ENCODE measurements around the gene RGL4.
"Not testable (repeated sequence)": the region's sequence is repeated elsewhere in the genome, so short reads cannot be mapped to it uniquely, and the experiment has no call there.

Gene RGL4

DNA sequence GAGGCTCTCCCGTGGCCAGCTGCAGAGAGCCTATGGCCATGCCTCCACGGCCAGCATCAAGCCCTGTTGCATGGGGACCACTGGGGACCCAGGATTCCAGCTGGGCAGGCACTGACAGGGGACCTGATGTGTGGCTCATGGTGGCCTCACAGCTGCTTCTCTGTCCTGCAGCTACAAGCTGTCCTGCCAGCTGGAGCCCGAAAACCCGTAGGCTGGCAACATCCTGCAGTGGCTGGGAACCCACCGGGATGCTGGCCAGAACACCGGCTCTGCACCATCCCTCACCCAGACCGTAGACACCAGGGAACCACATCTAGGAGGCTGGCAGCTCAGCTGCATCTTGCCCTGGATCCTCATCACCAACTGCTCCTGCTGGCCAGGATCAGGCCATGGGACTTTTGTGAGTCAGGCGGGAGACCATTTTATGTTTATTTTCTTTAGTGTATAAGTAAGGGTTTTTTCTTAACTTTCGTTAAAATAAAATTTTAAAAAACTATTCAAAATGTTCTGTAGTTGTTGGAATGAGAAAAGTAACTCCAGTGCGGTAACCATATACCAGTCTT, 7.9 kb downstream of the RGL4 start:
- no peak for DNase-seq

DNA sequence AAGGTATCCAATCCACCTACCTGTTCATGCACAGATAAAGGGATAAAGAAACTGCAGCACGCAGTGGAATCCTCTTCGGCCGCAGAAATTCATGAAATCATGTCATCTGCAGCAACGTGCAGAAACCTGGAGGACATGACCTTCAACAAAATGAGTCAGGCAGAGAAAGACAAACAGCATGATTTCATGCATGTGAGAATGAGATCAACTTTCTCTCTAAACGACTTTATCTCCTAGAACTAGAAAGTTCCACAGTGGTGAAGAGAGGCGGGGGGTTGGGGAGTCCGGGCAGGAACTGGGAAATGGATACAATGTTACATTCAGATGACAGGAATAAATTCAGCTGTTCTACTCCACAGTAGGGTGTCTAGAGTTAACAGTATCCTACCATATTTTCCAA, 9.9 kb downstream of the RGL4 start:
- DNase-seq = no peak

DNA sequence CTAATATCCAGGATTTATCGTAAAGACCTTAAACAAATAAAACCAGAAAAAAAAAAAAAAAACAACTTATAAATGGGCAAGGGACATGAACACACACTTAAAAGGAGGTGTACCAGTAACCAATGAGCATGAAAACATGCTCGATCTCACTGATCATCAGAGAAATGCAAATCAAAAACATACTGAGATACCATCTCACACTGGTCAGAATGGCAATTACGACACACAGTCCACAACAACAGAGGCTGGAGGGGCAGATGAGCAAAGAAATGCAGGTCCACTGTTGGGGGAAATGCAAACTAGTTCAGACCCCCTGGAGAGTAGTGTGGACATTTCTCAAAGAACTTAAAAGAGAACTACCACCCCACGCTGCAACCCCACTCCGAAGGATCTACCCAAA, 13.2 kb downstream of the RGL4 start:
- no peak for DNase-seq

DNA sequence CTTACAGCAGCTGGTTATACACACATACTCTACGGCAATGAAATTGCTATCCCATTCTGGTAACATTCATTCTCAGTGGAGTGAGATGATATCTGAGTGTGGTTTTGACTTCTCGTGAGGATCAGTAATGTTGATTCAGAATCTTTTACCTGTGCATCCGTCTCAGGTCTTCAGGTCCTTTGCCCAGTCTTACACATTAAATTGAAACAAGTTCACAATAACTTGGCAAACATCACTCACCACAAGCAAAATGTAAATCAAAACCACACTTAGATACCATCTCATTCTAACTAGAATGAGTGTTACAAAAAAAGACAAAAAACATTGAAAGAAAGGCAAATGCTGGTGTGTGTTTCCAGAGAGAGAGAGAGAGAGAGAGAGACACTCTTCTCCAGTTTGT, 14.0 kb downstream of the RGL4 start:
- DNase-seq = no peak

DNA sequence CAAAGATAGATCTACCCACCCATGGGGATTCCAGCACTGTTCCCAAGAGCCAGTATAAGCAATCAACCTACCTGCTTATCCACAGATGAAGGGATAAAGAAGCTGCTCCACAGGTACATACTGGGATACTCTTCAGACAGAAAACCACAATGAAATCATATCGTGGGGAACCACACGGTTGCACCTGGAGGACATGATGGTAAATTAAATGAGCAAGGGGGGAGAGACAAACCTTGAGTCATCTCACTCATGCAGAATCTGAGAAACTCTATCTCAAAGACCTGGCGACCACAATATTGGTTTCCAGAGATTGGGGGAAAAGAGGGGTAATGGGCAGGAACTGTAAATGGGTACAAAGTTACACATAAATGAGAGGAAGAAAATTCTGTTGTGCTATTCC, 14.5 kb downstream of the RGL4 start:
- no peak for DNase-seq

DNA sequence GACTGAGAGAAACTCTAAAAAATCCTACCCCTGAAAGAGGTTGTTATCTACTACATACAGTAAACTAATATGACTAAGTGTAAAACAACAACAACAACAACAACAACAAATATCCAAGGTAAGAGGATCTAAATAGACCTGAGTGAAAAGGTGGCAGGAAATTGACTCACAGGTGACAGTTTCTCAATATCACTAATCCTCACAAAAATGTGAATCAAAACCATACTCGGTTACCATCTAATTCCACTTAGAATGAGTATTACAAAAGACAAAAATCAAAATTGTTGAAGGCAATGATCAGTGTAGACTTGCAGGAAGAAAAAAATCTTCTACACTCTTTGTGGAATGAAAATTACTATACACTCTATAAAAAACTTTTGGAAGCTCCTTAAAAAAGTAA, 17.5 kb downstream of the RGL4 start:
- no peak for DNase-seq

DNA sequence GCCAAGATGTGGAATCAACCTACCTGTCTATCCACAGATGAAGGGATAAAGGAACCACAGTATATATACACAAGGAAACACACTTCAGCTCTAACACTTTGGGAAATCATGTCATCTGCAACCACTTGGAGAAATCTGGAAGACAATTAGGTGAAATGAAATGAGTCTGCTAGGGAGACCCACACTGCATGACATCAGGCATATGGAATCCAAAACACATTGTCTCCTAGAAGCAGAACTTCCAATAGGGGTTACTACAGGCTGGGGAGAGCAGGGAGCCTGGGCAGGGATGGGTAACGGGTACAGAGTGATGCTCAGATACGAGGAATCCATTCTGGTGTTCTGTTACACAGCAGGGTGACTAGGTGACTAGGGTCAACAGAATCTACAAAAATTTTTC, 18.3 kb downstream of the RGL4 start:
- DNase-seq = no peak

DNA sequence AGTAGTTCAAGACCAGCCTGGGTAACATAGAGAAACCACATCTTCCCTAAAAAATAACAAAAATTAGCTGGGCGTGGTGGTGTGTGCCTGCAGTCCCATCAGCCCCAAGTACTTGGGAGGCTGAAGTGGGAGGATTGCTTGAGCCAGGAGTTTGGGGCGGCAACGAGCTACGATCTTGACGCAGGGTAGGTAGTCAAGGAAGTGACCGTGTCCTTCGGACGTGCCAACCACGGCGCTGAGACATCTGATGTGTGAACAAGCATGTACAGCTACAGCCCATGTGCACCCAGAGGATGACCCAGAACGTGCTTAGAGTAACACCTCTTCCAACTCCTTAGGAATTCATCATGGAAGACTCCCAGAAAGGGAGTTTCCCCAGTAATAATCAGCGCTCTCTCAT, 21.4 kb downstream of the RGL4 start:
- no peak for DNase-seq

DNA sequence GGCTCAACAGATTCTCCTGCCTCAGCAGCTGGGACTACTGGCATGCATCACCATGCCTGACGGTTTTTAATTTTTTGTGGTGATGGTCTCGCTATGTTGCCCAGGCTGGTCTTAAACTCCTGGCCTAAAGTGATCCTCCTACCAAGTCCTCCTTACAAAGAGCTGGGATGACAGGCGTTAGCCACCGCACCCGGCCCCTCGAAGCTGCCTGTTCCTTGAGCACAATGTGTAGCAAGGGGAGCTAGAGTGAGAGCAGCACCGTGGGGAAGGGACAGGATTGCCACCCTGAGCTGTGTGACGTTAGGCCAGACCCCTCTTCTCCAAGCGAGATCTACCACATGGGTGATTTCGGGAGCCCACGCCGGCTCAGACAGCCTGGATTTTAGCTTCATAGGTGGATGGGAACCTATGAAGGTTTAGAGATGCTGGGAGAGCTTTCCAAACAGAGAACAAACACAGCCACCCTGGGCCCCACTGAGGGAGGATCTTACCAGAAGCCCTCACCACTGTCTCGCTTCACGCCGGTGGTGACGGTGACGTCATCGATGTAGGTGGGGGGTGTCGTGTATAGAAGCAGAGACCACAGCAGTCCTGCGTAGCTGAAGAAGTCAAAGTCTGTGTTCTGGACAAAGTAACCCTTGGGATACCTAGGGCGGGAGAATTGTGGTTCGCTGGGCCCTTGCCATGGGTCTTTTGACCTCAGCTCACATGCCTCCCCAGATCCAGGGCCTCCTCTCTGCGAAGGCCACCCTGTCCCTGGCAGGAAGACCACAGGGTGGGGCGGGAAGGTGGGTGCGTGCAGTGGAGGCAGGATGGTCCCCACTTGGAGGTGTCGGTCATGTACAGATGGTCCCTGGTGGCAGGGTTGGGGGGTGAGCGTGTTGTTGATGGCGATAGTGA, 23.1 kb downstream of the RGL4 start:
- no peak for DNase-seq

DNA sequence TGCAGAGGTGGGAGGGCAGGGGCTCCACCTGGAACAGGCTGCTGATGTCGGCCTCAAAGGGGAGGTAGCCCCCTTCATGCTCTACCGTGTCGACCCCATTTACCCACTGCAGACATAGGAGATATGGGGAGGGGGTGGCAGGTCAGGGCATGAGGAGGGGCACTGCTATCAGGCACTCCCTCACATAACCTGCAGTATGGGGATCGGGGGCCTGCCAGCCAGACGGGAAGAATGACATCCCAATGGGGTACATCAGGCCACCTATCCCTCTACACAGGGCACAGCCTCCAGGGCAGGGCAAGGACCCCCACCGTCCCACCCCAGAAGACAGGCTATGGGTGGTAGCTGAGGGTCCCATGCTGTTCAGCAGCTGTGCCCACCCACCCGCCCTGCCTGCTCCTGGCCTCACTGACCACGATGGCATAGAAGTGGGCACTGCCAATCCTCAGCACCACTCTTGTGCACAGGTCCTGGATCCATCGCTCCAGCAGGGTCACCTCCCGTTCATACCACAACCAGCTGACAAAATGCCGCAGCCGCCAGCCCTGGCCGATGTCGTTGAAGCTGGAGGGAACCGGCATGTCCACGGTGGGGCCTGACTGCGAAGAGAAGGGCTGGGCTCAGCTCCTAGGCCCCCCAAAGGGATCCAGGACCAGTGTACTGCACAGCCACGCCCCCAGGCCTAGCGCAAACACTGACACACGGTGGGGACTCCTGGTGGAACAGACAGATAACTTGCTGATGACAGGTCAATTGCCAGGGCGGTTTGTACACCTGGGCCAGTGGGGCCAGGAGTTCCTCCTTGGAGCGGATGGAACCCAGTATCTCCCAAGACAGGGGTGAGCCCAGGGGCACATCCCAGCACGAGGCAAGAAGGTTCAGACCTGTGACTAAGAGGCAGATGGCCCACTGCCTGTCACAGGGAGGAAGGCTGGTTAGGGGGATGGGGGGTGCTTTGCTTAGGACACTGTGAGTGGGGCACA, 24.1 kb downstream of the RGL4 start:
- no peak for DNase-seq

DNA sequence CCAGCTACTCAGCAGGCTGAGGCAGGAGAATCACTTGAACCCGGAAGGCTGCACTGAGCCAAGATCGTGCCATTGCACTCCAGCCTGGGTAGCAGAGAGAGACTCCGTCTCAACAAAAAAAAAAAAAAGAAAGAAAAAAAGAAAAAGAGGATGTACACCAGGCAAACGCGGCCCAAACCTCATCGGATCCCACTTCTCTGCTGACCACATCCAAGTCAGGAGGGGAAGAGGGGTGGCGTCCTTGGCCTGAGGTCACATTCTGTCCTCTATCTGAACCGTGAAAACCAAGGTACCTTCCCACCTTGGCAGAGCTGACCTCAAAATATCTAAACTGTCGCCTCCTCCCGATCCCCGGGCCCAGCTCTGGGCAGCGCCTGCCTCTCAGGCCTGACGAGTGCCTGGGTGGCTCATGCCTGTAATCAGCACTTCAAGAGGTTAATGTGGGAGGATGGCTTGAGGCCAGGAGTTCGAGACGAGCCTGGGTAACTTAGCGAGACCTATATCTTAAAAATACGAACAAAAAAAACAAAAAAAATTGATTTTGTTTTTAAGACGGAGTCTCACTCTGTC, 25.1 kb downstream of the RGL4 start:
- DNase-seq = no peak

DNA sequence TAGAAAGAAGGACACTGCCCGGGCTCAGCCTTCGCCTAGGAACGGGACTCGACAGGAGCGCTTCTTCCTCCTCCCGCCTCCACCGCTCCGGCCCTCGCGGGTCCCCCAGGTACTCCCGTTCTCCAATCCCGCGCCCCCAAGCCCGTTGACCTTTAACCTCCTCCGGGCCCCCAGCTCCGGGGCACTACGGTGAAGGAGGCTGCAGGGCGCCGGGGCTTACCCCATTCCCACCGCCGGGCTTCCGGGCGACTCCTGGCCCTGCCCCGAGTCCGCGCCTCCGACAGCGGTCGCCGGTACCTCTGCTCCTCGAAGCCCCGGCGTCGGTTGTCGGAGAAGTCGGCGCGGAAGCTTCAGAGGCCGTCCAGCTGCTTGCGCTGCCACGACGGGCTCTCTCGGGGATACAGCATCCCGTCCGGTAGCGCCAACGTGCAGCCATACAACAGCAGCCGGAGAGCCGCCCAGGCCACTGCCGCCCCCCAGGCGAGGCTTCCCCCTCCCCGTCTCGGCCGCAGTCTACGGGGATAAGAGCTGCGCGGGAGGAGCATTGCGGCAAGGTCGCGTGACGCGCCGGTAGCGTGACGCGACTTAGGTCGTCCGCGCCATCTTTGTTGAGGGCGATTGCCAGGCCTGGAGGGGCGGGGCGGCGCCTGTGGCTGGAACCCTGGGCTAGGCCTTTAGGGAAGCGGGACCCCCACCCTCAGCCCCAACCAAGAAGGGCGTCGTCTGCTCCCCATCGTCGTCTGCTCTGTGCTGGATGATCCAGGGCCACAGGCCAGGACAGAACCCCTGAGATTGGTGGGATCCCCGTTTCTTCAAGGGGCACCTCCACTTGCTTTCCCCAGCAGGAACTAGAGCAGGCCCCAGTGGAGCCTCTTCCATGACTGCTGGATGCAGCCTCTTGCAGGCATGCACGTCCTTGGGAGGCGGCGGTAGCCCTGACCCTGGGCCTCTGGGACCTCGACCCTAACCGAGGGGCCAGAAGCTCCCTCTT, 26.3 kb downstream of the RGL4 start:
- peak; percentile 87 for DNase-seq

DNA sequence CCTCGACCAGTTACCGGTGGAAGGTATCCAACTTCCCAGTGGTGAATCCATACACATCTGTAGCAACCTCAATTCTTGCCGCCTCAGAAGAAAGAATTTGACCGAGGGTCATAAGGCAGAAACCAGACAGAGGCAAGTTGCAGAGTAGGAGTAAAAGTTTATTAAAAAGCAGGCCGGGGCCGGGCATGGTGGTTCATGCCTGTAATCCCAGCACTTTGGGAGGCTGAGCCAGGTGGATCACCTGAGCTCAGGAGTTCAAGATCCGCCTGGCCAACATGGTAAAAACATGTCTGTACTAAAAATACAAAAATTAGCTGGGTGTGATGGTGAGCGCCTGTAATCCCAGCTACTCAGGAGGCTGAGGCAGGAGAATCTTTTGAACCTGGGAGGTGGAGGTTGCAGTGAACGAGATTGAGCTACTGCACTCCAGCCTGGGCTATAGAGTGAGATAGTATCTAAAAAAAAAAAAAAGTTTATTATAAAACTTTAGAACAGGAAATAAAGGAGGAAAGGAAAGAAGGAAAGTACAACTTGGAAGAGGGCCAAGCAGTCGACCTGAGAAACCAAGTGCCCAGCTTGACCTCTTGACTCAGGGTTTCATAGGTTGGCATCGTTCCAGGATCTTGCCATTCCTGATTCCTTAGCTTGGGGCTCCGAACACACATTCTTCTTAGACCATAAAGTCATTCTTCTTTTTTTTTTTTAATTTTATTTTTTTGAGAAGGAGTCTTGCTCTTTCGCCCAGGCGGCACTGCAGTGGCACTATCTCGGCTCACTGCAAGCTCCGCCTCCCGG, 27.8 kb downstream of the RGL4 start:
- no peak for DNase-seq

DNA sequence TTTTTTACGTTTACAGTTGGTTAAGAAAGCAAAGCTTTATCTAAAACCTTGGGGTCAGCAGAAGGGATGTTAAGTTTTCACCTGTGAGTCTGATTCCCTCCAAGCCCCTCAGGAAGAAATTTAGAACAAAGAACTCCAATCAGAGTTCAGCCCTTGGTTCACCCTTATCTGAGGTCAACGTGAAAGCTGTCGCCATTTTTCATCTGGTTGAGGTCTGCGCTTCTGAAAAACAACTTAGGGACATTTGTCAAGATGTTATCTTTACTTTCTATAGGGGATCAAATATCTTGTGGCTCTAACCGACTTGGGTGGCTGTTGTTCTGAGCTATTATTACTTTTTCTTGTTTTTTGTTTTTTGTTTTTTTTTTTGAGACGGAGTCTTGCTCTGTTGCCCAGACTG, 30.0 kb downstream of the RGL4 start:
- DNase-seq = no peak

DNA sequence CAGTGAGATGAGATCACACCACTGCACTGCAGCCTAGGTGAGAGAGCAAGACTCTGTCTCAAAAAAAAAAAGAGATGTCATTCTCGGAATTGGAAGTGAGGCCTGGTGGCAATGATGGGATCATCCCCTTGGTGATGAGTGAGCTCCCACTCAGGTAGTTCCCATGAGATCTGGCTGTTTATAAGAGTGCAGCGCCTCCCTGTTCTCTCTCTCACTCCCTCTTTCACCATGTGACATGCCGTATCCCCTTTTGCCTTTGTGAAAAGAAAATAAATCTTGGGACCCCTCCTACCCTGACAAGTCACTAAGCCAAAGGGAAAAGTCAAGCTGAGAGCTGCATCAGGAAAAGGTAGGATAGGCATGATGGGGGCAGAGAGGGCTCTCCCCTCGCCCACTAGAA, 31.3 kb downstream of the RGL4 start:
- no peak for DNase-seq

DNA sequence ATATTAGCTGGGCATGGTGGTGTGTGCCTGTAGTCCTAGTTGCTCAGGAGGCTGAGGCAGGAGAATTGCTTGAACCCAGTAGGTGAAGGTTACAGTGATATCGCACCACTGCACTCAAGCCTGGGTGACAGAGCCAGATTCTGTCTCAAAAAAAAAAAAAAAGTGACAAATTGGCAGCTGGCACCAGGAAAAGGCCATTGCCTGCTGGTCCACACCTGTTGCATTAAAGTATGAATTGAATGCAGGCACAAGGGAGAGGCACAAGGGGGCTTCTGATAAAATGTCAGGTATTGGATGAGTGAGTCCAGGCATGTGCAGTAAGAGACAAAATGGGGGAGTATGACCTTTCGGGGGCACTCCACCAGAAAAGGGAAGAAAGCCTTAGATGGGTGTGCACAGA, 31.9 kb downstream of the RGL4 start:
- no peak for DNase-seq

DNA sequence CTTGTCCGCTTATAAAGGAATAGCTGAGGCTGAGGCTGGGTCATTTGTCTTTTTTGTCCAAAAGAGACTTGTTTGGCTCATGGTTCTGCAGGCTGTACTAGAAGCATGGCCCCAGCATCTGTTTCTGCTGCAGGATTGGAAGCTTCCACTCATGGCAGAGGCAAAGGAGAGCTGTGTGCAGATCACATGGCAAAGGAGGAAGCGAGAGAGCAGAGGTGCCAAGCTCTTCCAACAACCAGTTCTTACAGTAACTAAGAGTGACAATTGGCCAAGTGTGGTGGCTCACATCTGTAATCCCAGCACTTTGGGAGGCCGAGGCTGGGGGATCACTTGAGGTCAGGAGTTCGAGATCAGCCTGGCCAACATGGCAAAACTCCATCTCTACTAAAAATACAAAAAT, 37.3 kb downstream of the RGL4 start:
- DNase-seq = not testable (repeated sequence)

DNA sequence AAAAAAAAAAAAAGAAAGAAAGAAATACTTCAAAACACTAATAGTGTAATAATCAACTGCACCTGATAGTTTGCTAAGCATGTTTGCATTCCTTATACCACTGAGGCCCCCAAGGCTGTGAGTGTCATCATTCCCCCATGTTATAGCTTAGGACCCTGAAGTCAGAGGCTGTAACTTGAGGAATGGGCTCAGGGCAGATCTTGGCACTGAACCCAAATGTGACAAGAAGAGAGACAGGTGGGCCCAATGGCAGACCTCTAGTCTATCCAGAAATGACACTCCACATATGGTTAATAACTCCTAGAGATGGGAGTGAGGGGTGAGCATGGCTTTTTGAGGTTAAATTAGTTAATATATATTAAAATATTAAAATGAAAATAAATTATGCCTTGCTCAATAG, 46.9 kb downstream of the RGL4 start:
- DNase-seq = no peak

DNA sequence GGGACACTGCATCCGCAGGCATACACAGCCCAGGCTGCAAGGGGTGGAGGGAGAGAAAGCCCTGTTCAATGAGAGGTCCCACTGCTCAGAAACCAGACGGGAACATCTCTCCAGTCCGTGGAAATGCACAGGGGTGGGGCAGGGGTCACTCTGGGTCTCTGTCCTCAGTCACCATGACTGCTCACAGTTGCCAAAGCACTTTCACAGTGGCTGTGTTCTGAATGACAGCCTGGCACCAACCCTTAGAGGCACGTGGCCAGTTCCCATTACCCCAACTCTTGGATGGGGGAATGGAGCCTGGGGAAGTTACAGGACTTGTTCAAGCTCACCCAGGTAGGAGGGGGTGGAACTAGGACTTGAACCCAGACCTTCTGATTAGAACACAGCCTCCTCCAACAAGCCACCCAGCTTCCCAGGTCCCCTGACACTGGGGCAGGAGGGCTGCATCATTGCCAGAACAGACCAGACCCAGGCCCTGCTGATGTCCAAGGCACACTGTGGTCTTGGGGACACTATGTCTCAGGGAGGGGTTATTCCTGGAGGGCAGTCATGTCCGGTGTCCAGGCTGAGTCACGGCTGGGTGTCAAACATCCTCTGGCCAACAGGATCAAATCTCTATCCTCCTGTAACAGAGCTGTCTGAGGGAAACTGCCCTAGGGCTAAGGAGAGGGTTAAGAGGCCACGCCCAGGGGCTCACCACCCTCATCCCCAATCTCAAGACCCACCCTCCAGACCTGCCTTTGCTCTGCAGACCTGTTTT, 51.9 kb downstream of the RGL4 start:
- DNase-seq = no peak

DNA sequence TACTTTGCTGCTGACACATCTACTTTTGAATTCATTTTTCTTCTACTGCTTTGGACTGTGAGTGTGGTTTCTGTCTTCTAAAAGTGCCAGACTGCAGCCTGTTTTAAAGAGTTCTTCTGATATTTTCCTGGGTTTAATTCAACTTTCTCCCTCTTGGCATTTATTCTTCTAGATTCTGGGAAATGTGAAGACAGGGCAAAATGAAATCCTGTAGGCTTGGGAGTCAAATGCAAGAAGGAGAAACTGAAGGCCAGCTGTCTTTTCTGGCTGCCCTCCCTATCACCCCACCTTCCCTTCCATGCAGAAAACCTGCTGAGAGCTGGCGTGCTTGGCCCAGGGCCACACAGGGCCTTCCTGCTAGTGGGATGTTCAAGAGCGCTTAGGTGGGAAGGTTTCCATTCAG, 52.5 kb downstream of the RGL4 start:
- peak; percentile 78 for DNase-seq
